Measurements from ENCODE around the gene SH3GL1. TPM values are rescaled to one million over a fixed set of nuclear protein-coding genes. Genes with fewer than 3 reads are reported as not detected.

SH3GL1 gene
- total RNA-seq, 2 experiments from 2014 or later = 39.3 to 40.9 TPM

DNA sequence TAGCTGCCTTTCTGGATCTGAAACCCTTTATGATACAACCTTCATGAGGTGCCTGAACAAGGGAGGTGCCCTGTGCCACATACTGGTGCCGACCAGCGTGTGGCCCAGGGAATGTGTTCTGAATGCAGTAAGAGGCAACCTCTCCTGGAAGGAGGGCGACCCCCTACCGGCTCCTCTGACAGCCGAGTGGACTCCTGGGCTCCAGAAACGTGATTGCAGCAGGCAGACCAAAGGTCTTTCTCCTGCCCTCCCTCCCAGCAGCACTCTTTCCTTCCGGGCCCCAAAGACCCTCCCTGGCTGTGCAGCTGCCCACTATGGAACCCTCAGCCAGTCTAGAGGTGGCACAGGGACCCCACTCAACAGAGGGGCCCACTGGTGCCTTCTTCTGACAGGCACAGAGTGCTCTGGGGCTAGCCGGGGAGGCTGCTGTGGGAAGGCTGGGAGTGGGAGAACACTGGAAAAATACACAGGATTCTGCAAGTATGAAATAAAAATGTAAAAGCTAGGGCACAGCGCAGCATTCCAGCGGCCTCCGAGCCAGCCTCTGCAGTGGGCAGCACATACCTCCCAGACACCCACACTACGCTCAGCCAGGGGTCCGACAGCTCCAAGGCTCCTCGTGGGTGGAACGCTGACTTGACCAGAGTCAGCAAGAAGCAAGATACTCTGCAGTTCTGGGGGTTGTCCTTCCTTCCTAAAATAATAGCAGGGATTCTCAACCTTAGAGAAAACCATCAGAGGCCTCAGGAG is 14.9 kb downstream of the SH3GL1 start:
- ChIA-PET CTCF (interaction anchor here (0.5 to 2.3 kb wide), 3 partner anchors 15 to 29 kb away, joined by 3 to 7 read pairs (median 5); partner anchors contain the start of gene SH3GL1), POLR2A (no interaction called here)
- no peak overlapping the region for H3K27ac Mint-ChIP-seq
- no peaks in the 10 kb centered on the region for H3K27me3 ChIP-seq (ENCODE audit: control insufficient read depth in 1 of 2, insufficient read depth in 2 of 2, low read length in 2 of 2)
- intact Hi-C loops (cut with DNase I, micrococcal nuclease) = loop anchor here in 1 of 2 experiments (5.0 kb wide), 1 partner anchor 1103 kb away; no protein-coding TSS in a partner anchor
- H3K4me3 ChIP-seq (ENCODE audit: low read length) = no peak overlapping the region
- DNase-seq (no peak), ATAC-seq (ENCODE audit: poor library complexity) (no peak)
- TF ChIP-seq, protein P1, sequence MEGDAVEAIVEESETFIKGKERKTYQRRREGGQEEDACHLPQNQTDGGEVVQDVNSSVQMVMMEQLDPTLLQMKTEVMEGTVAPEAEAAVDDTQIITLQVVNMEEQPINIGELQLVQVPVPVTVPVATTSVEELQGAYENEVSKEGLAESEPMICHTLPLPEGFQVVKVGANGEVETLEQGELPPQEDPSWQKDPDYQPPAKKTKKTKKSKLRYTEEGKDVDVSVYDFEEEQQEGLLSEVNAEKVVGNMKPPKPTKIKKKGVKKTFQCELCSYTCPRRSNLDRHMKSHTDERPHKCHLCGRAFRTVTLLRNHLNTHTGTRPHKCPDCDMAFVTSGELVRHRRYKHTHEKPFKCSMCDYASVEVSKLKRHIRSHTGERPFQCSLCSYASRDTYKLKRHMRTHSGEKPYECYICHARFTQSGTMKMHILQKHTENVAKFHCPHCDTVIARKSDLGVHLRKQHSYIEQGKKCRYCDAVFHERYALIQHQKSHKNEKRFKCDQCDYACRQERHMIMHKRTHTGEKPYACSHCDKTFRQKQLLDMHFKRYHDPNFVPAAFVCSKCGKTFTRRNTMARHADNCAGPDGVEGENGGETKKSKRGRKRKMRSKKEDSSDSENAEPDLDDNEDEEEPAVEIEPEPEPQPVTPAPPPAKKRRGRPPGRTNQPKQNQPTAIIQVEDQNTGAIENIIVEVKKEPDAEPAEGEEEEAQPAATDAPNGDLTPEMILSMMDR (IDR thresholded peaks at IDR 0.05) = no peak
- H3K36me3 ChIP-seq (ENCODE audit: insufficient read depth, low read length) = peaks cover 31% of the 10 kb centered on the region
- no peak overlapping the region for H3K4me3 Mint-ChIP-seq
- no peaks in the 10 kb centered on the region for H3K9me3 ChIP-seq (ENCODE audit: control insufficient read depth in 1 of 2, insufficient read depth in 1 of 2, low read length in 2 of 2)
- no peaks in the 10 kb centered on the region for H3K27me3 Mint-ChIP-seq
- H3K36me3 Mint-ChIP-seq (ENCODE audit: low read depth) = peaks cover 26% of the 10 kb centered on the region
- no peaks in the 10 kb centered on the region for H3K9me3 Mint-ChIP-seq
- H3K27ac ChIP-seq (ENCODE audit: low read depth in 1 of 2, low read length in 2 of 2) = no peak overlapping the region
- peaks cover 28% of the 10 kb centered on the region for H3K4me1 ChIP-seq (ENCODE audit: insufficient read depth, low read length)
- peaks cover 22% of the 10 kb centered on the region for H3K4me1 Mint-ChIP-seq (ENCODE audit: low read depth)

DNA sequence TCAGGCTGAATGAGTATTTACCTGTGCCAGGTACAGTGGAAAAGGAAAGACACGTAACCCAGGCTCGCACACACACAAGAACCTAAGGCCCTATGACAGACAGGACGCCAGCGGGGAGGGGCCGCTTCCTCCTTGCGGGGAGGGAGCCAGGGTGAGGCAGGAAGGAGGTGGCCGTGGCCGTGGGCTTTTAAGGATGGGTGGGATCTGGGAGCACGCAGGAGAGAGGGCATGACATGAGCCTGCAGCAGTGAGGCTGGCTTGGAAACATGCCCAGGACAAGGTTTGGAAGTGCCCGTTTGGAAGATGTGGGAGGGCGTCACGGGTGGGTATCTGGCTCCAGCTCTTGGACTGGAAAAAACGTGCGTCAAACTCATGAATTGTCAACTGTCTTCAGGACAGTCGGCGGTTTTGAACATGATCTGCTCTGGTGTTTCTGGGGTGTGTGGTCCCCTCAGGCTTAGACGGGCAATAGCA is 20.1 kb downstream of the SH3GL1 start:
- H3K9me3 Mint-ChIP-seq = no peaks in the 10 kb centered on the region
- H3K27me3 ChIP-seq (ENCODE audit: control insufficient read depth in 1 of 2, insufficient read depth in 2 of 2, low read length in 2 of 2) = no peaks in the 10 kb centered on the region
- H3K36me3 Mint-ChIP-seq (ENCODE audit: low read depth) = peaks cover 19% of the 10 kb centered on the region
- intact Hi-C loops (cut with DNase I, micrococcal nuclease) = loop anchor here in 1 of 2 experiments (1.0 kb wide), 1 partner anchor 10 kb away; no protein-coding TSS in a partner anchor
- H3K27ac Mint-ChIP-seq = peak overlapping the region; percentile 95
- peaks cover 13% of the 10 kb centered on the region for H3K36me3 ChIP-seq (ENCODE audit: insufficient read depth, low read length)
- peak overlapping the region; percentile 44 for H3K4me3 ChIP-seq (ENCODE audit: low read length)
- H3K27ac ChIP-seq (ENCODE audit: low read depth in 1 of 2, low read length in 2 of 2) = peak overlapping the region; percentile 71 to 80
- H3K9me3 ChIP-seq (ENCODE audit: control insufficient read depth in 1 of 2, insufficient read depth in 1 of 2, low read length in 2 of 2) = no peaks in the 10 kb centered on the region
- peaks cover 62% of the 10 kb centered on the region for H3K4me1 ChIP-seq (ENCODE audit: insufficient read depth, low read length)
- TF ChIP-seq, protein P1 (IDR thresholded peaks at IDR 0.05) = no peak
- ChIA-PET POLR2A (interaction anchor here (0.8 to 1.8 kb wide), 7 partner anchors 10 to 133 kb away, joined by 3 to 8 read pairs (median 4); partner anchors contain the start of genes CHAF1A, STAP2 and YJU2), CTCF (interaction anchor here (1.0 to 4.6 kb wide), 3 partner anchors 10 to 20 kb away, joined by 8 to 31 read pairs (median 20); partner anchors contain the start of gene SH3GL1)
- peak; percentile 88 for ATAC-seq (ENCODE audit: poor library complexity)
- H3K4me1 Mint-ChIP-seq (ENCODE audit: low read depth) = peaks cover 51% of the 10 kb centered on the region
- peak overlapping the region; percentile 87 for H3K4me3 Mint-ChIP-seq
- no peaks in the 10 kb centered on the region for H3K27me3 Mint-ChIP-seq
- DNase-seq = peak; percentile 35 to 84 (median 62)

DNA sequence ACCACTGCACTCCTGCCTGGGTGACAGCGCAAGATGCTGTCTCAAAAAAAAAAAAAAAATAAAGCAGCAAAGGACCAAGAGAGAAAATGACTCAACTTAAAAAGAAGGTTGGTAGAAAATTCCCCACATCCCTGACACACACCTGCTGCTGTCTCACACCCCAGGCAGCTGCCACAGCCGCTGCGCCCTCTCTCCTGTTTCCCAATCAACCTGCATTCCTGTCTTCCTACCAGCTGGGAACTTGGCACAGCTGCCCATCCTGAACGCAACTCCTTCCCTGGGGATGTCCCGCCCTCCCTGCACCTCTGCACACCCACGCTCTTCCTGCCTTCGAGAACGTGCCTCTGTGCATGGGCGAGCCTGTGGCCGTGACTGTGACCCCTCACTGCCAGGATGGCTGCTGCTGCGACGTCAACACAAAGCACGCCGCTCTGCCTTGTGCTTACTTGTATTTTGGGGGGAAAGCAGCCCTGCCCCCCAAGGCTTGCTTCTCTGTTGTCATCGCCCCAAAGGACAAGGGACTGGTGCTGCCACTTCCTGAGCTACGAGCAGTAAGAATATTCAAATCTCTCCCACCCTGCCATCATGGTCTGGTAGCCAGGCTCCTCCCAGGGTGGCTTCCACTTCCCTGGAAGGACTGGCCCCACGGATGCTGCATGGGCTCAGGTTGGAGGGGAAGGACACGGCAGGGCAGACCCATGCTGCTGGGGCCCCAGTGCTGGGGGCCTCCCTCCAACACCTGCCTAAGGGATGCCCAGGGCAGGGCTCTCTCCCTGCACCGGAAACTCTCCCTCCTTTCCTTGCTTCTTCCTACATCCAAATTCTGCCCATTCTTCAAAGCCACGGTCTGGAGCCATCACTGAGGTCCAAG is 20.7 kb downstream of the SH3GL1 start:
- ATAC-seq (ENCODE audit: poor library complexity) (peak; percentile 33), DNase-seq (peak in 6 of 14 experiments; percentile 16 to 53 (median 42))
- peak overlapping the region; percentile 87 for H3K4me3 Mint-ChIP-seq
- peaks cover 51% of the 10 kb centered on the region for H3K4me1 Mint-ChIP-seq (ENCODE audit: low read depth)
- Histone ChIP-seq H3K4me3 (ENCODE audit: low read length) (peak overlapping the region; percentile 44), H3K4me1 (ENCODE audit: insufficient read depth, low read length) (peaks cover 69% of the 10 kb centered on the region), H3K27me3 (ENCODE audit: control insufficient read depth in 1 of 2, insufficient read depth in 2 of 2, low read length in 2 of 2) (no peaks in the 10 kb centered on the region), H3K36me3 (ENCODE audit: insufficient read depth, low read length) (peaks cover 9% of the 10 kb centered on the region), H3K9me3 (ENCODE audit: control insufficient read depth in 1 of 2, insufficient read depth in 1 of 2, low read length in 2 of 2) (no peaks in the 10 kb centered on the region), H3K27ac (ENCODE audit: low read depth in 1 of 2, low read length in 2 of 2) (peak overlapping the region; percentile 71 to 80)
- H3K36me3 Mint-ChIP-seq (ENCODE audit: low read depth) = peaks cover 16% of the 10 kb centered on the region
- no peaks in the 10 kb centered on the region for H3K27me3 Mint-ChIP-seq
- H3K27ac Mint-ChIP-seq = peak overlapping the region; percentile 95
- intact Hi-C loops (cut with DNase I, micrococcal nuclease) = loop anchor here in 1 of 2 experiments (1.0 kb wide), 1 partner anchor 9 kb away; no protein-coding TSS in a partner anchor
- TF ChIP-seq, protein P1 (IDR thresholded peaks at IDR 0.05) = no peak
- H3K9me3 Mint-ChIP-seq = no peaks in the 10 kb centered on the region
- ChIA-PET POLR2A (interaction anchor here (0.8 to 1.8 kb wide), 9 partner anchors 9 to 133 kb away, joined by 3 to 8 read pairs (median 4); partner anchors contain the start of genes CHAF1A, SH3GL1, STAP2 and YJU2), CTCF (interaction anchor here (1.0 to 4.6 kb wide), 3 partner anchors 9 to 21 kb away, joined by 8 to 31 read pairs (median 20); partner anchors contain the start of gene SH3GL1)

Data from CD4-positive, alpha-beta T cell (primary cell).